Lung (tissue), 12 donors: ENCODE measurements around the gene PKIG. TPM values are rescaled to one million over a fixed set of nuclear protein-coding genes. Genes with fewer than 3 reads are reported as not detected.

Source experiments
- ATAC-seq: fragments of 200-7000 bp; cut with Tn5 transposase; one replicate; pipeline ENCODE4 v1.9.1; 2020; ENCODE audit warnings: moderate number of reproducible peaks; ENCODE audit not compliant: insufficient read depth, low FRiP score
- DNase-seq, 3 donors: peaks; one replicate each; pipeline ENCODE4 v3.0.0-alpha.2; 2013 to 2017
- H3K27ac ChIP-seq, 2 donors: one replicate each; pipeline ENCODE4 v1.5.1; 2013; ENCODE audit warnings: mild to moderate bottlenecking in 2 of 2, moderate library complexity in 2 of 2, control low read depth in 1 of 2, inconsistent platforms in 1 of 2, low read depth in 1 of 2, low read length in 1 of 2
- H3K27me3 ChIP-seq, 3 donors: one replicate each; pipeline ENCODE4 v1.5.1; 2013; ENCODE audit warnings: low read length in 2 of 3; ENCODE audit not compliant: control insufficient read depth in 3 of 3, insufficient read depth in 3 of 3
- H3K36me3 ChIP-seq, 4 donors: one replicate each; pipeline ENCODE4 v1.5.1; 2013; ENCODE audit warnings: low read length in 4 of 4, mild to moderate bottlenecking in 1 of 4, moderate library complexity in 1 of 4; ENCODE audit not compliant: control insufficient read depth in 4 of 4, insufficient read depth in 4 of 4
- H3K4me1 ChIP-seq, 5 donors: one replicate each; pipeline ENCODE4 v1.5.1; 2013; ENCODE audit warnings: low read length in 5 of 5, mild to moderate bottlenecking in 2 of 5, moderate library complexity in 1 of 5; ENCODE audit not compliant: control insufficient read depth in 5 of 5, insufficient read depth in 5 of 5
- H3K4me3 ChIP-seq: one replicate; pipeline ENCODE4 v1.5.1; 2013; ENCODE audit warnings: mild to moderate bottlenecking, control low read depth, moderate library complexity
- H3K9ac ChIP-seq, 2 donors: one replicate each; pipeline ENCODE4 v1.5.1; 2013; ENCODE audit warnings: low read length in 2 of 2, control low read depth in 1 of 2; ENCODE audit not compliant: insufficient read depth in 1 of 2
- H3K9me3 ChIP-seq, 4 donors: one replicate each; pipeline ENCODE4 v1.5.1; 2013; ENCODE audit warnings: low read length in 3 of 4, mild to moderate bottlenecking in 1 of 4, moderate library complexity in 1 of 4; ENCODE audit not compliant: control insufficient read depth in 4 of 4, insufficient read depth in 3 of 4
- CTCF ChIP-seq: IDR thresholded peaks from 2 replicates; pipeline ENCODE4 v1.5.1; 2012; ENCODE audit warnings: mild to moderate bottlenecking; ENCODE audit errors: control extremely low read depth, extremely low read depth
- WGBS, 2 donors: extraction: QIAGEN DNeasy Blood & Tissue Kit; methylation state at CpG; one replicate each; pipeline ENCODE4 v1.1.7; 2013; 5-methylcytosine and 5-hydroxymethylcytosine counted together
- polyA plus RNA-seq, 2 donors: library from polyadenylated mRNA; stranded (reverse); fragments of 200-250 nt; gene quantifications; one replicate each; pipeline ENCODE4 v1.2.1, GENCODE V29; 2013
- total RNA-seq, 2 donors: library from RNA; depleted of rRNA in 1 of 2; stranded (reverse); fragments of >200 nt in 1 of 2; gene quantifications; one replicate each; pipeline ENCODE4 v1.2.1, GENCODE V29; 2014 to 2021
- donor health status: control.
- donor health status: control.
- donor health status: Bipolar disorder and iron deficiency.
- donor health status: healthy.
- donor health status: DM: yes; HTN: yes; CAD: no.

Gene PKIG
- total and polyA plus RNA-seq, 4 donors: 45.7 to 67.8 (median 63.0) TPM

- DNase-seq: no peak
- no peaks in the 10 kb centered on the region for H3K9me3 ChIP-seq
- H3K27me3 ChIP-seq: peaks cover 0 to 3% (median 0%) of the 10 kb centered on the region in 3 donors
- ATAC-seq: no peak
- TF ChIP-seq CTCF: no peak
- no peak overlapping the region for H3K27ac ChIP-seq
- peaks cover 0 to 17% (median 0%) of the 10 kb centered on the region in 5 donors for H3K4me1 ChIP-seq
- H3K4me3 ChIP-seq: no peak overlapping the region
- WGBS, 2 donors: 79 to 88% methylated on average over 6 of the region's 6 CpGs
- H3K36me3 ChIP-seq: no peaks in the 10 kb centered on the region
- H3K9ac ChIP-seq: no peak overlapping the region
Measured at GRCh38 chr20:44649976-44650375, 67.6 kb downstream of the PKIG start.

- 37 to 42% methylated on average over 24 of the region's 24 CpGs for WGBS, 2 donors
- H3K27ac ChIP-seq: peak overlapping the region; percentile 50 to 54
- no peak for ATAC-seq
- peaks cover 0 to 16% (median 0%) of the 10 kb centered on the region in 5 donors for H3K4me1 ChIP-seq
- TF ChIP-seq CTCF: no peak
- no peak for DNase-seq
- H3K9ac ChIP-seq: no peak overlapping the region
- H3K36me3 ChIP-seq: no peaks in the 10 kb centered on the region
- H3K4me3 ChIP-seq: peak overlapping the region; percentile 53
- no peaks in the 10 kb centered on the region for H3K9me3 ChIP-seq
- peaks cover 0 to 3% (median 0%) of the 10 kb centered on the region in 3 donors for H3K27me3 ChIP-seq
Measured at GRCh38 chr20:44650771-44651433, 68.5 kb downstream of the PKIG start.

- Histone ChIP-seq H3K4me3 (peak overlapping the region; percentile 53), H3K9me3 (no peaks in the 10 kb centered on the region), H3K36me3 (no peaks in the 10 kb centered on the region), H3K27me3 (peaks cover 0 to 3% (median 0%) of the 10 kb centered on the region in 3 donors), H3K4me1 (peaks cover 0 to 14% (median 0%) of the 10 kb centered on the region in 5 donors), H3K27ac (peak overlapping the region; percentile 50 to 54), H3K9ac (no peak overlapping the region)
- no peak for ATAC-seq
- WGBS, 2 donors: 0 to 1% methylated on average over 16 to 33 of the region's 33 CpGs
- no peak for DNase-seq
- no peak for TF ChIP-seq CTCF
Measured at GRCh38 chr20:44651434-44651683, 69.0 kb downstream of the PKIG start.
